GM13977 (cell line): Measurements from ENCODE around the gene KRT86.

Experiments
- DNase-seq: peaks from one replicate; pipeline ENCODE4 v3.0.0; 2012; ENCODE audit warnings: low spot score
- in situ Hi-C: fragments of 300-500 bp; cut with MboI; formaldehyde crosslinking; loops from one replicate; pipeline ENCODE4 v1.12.0; 2022; ENCODE audit warnings: low sequenced_read_pairs, low pct_unique_long_range_greater_than_20kb, mixed read lengths, inconsistent platforms; ENCODE audit not compliant: unreplicated experiment
- TF ChIP-seq, protein P1 (sequence below): IDR thresholded peaks from 2 replicates; pipeline ENCODE4 v1.5.1; 2012; ENCODE audit warnings: mild to moderate bottlenecking, control low read depth; ENCODE audit not compliant: insufficient read depth; ENCODE audit errors: extremely low read depth, missing control alignments

KRT86 gene

DNA sequence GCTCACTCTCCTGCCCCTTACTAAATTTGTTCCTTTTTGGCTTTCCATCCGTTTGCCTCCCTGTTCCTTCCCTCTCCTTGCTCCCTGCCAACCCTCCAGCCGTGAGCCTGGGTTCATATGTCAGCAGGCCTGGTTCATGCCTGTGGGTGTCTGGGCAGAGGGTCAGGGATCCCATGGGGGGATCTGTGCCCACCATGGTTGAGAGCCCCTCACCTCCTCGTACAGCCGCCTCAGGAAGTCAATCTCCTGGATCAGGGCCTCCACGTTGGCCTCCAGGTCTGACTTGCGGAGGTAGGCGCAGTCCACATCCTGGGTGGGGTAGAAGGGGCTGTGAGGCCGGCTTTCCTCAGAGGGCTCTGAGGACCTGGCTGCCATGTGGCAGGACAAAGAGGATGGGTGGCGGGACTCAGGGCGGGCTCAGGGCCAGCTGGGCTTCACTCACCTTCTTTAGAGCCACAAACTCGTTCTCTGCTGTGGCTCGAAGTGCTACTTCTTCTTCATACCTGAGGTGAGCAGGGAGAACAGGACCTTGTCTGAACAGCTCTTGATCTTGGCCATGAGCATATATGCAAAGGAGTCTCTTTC, 43.1 kb downstream of the KRT86 start:
- in situ Hi-C loops, result no loop called here
- TF ChIP-seq, protein P1, sequence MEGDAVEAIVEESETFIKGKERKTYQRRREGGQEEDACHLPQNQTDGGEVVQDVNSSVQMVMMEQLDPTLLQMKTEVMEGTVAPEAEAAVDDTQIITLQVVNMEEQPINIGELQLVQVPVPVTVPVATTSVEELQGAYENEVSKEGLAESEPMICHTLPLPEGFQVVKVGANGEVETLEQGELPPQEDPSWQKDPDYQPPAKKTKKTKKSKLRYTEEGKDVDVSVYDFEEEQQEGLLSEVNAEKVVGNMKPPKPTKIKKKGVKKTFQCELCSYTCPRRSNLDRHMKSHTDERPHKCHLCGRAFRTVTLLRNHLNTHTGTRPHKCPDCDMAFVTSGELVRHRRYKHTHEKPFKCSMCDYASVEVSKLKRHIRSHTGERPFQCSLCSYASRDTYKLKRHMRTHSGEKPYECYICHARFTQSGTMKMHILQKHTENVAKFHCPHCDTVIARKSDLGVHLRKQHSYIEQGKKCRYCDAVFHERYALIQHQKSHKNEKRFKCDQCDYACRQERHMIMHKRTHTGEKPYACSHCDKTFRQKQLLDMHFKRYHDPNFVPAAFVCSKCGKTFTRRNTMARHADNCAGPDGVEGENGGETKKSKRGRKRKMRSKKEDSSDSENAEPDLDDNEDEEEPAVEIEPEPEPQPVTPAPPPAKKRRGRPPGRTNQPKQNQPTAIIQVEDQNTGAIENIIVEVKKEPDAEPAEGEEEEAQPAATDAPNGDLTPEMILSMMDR, result no peak
- DNase-seq, result no peak

DNA sequence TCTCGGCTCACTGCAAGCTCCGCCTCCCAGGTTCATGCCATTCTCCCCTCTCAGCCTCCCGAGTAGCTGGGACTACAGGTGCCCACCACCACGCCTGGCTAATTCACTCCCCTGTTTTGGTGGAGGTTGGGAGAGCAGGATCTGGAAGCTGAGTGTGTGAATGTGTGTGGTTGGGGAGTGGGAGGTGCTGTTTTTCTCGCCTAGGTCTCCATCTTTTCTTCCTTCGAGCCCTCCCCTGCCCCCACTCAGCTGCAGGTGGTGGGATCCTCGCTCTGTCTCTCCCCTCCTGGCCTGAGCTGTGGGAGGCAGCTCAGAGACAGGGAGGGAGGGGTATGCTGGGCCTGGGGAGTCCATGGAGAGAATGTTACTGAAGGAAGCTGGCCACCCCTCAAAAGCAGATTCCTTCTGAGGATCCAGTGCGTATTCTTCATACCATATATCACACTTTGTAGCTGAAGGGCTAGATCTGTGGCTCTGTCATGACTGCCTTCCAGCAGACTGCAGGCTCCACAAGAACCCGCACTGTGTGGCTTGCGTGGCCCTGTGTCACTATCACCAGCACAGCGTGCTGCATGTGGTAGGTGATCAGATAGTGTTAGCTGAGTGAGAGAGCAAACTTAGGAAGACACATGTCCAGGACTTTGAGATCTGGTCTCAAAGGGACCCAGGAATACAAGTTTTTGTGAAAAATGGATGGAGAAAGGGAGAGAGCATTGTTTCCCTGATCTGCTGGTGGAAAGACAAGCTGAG, 44.0 kb downstream of the KRT86 start:
- TF ChIP-seq, protein P1, result no peak
- in situ Hi-C loops, result no loop called here
- no peak for DNase-seq

DNA sequence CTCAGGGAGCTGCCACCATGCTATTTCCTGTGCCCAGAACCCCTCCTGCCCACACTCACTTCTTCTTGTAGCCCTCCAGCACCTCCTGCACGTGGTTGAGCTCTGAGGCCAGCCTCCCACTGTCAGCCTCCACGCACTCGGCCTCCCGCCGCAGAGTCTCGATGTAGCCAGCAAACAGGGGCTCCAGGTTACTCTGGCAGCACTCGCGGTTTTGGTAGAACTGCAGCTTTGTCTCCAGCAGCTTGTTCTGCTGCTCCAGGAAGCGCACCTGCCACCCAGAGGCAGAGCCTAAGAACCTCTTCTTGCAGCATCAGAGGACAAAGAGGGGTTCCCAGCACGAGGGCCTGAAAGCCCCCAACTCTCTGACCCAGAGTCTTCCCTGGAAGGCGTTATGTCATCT, 44.7 kb downstream of the KRT86 start:
- TF ChIP-seq, protein P1, result no peak
- in situ Hi-C loops, result no loop called here
- DNase-seq, result no peak

DNA sequence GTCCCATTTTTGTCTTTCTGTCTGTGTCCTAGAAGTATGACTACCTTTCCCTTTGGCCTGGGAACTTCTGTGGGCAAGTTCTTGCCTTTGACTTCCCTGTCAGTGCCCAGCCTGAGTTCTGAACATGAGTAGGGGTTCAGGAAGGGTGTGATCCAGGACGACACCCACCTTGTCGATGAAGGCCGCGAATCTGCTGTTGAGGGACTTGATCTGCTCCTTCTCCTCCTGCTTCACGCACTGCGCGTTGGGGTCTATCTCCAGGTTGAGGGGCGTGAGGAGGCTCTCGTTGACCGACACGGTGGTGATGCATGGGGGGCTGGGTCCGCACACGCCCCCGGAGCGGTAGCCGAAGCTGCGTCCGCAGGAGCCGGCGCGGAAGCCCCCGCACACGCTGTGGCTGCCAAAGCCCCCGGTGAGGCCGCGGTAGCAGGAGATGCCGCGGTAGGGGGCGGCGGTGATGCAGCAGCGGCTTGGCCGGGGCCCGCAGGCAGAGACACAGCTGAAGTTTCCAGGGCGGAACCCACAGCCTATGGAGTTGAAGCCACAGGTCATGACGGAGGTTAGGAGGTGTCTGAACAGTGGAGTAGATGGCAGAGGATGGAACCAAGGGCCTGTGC, 46.4 kb downstream of the KRT86 start, which contains the start of gene KRT83:
Gene KRT83, minus strand, starts transcription at position 615 of the 617 bp plus-strand sequence. Its CDS starts 63 bp downstream, at position 552.
- in situ Hi-C loops, result no loop called here
- DNase-seq, result no peak
- TF ChIP-seq, protein P1, result no peak

DNA sequence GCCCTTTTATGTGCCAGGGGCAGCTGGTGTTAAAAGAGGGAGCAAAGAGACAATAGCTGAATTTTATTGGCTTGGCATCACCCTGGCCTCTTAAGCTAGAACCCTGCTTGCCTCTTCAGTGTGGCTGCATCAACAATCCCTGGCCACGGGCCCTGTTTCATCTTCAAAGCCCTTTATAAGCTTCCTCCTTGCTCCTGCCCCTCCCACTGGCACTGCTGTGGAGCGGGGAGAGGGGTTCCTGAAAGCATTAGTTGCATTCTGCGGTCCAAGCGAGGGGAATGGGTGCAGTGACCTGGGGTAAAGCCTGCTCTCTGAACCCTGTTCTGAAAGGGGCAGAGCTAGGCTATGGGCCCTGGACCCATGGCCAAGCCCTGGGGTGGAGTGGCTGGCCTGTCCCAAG, 47.0 kb downstream of the KRT86 start:
- in situ Hi-C loops, result no loop called here
- TF ChIP-seq, protein P1, result no peak
- no peak for DNase-seq

DNA sequence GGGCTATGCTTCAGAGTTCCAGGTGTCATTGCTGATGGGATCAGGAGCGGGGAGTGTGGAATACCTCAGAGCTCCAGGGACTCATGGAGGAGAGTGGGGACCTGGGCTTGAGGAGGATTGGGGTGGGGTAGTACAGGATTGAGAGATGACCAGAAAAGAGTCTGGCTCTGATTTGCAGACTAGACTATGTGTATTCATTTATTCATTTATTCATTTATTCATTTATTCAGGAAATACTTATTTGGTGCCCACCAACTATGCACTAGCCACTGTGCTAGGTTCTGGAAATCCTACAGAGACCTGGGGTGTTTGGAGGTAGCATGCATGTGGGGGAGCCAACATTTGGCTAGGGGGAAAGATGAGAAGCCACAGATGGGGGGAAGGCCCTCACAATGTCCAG, 47.6 kb downstream of the KRT86 start:
- TF ChIP-seq, protein P1, result no peak
- DNase-seq, result no peak
- in situ Hi-C loops, result no loop called here
